ENCODE results near the gene NOS1AP.
"Not testable (repeated sequence)": the region's sequence is repeated elsewhere in the genome, so short reads cannot be mapped to it uniquely, and the experiment has no call there.

Gene NOS1AP

DNA sequence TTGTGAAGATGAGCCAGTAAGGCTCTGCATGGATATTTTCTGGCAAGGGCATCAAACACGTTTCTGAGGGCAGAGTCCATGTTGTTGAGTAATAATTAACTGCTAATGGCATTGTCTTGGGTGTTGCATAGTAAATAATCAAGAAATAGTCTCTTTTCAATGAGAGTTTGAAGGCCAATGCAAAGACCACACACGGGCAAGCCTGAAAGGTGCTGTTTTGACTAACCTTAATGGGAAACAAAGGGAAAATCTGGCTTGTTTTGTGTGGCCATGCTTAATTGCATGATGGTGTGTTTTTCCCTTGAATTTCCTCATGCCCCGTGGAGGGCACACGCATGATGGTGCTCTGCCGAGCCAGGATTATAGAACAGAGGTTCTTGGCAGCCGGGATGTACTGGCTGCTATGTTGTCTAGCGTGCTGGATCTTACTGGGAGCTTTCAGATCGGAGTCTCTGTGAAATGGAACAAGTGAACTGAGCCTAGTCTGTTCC lies 127.6 kb downstream of the NOS1AP start:
- no peak for FAIRE-seq

DNA sequence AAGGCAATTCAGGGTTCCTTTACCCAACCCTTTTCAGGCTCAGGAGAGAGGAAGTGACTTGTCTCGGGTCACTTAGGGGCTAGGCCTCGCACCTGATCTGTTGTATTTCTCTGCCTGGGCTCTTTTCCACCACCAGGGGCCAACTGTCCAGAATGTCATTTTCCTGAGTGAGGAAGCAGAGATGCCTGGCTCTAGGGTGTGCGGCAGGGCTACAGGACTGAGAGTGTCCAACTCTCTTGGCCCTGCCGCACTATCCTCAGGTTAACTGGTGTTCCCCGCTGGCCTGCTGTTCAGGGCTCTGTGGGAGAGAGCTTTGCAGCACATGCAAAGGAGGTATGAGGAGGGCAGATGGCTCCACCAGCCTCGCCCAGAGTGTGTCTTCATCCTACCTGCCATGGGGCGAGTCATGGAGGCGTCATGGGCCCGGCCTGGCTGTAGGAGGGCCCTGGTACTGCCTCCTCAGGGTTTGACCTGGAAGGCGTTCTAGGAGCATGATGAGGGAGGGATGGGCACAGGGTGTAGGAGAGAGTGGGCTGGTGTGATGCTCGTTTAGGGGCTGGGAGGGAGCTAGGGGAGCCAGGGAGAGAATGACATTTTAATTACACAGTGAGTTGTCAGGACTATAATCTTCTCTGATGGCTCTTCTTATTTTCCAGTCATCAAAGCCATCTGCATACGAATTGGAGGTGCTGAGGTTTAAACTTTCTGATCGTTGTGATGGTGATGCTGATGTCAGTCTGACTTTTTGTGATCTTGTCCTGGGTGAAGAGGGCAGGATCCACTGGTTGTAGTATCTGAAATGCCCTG lies 128.3 kb downstream of the NOS1AP start:
- FAIRE-seq: no peak

DNA sequence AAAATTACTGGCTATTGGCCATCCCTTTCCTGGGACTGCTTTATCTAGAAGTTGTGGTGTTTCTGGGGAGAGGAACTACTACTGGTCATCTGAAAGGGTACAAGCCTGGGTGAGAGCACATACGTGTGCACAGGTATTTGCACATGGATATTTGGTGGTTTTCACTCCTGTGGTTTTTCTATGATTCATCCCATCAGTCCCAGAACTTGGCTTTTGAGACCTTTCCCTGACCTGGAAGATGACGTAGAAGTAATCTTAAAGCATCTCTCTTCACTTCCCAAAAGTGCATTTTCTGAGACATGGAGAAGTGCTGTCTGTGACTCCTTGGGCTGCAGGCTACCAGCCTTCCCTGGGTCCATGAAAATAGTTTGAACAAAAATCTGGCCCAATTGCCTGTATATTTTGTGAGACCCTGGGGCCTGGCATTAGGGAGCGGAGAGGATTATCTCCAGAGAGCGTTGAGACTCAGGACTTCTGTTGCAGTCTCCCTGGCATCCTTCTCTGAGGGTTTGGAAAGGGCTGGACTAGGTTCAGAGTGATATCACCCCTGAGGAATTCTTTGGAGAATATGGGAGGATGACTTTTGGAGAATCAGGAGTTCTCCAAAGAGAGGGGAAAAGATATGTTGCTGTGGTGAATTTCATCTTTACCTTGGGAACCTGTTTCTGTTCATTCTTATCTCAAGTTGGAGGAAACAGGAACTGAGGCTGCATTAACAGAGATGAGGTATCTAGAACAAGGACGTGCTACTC lies 130.8 kb downstream of the NOS1AP start:
- FAIRE-seq: no peak

DNA sequence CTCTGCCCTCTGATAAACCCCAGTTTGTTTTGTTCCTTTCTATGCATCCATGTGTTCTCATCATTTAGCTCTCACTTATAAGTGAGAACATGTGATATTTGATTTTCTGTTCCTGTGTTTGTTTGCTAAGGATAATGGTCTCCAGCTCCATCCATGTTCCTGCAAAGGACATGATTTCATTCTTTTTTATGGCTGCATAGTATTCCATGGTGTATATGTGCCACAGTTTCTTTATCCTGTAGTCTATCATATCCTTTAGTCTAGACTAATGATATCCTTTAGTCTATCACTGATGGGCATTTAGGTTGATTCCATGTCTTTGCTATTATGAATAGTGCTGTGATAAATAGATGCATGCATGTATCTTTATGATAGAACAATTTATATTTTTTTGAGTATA lies 131.6 kb downstream of the NOS1AP start:
- FAIRE-seq: not testable (repeated sequence)

DNA sequence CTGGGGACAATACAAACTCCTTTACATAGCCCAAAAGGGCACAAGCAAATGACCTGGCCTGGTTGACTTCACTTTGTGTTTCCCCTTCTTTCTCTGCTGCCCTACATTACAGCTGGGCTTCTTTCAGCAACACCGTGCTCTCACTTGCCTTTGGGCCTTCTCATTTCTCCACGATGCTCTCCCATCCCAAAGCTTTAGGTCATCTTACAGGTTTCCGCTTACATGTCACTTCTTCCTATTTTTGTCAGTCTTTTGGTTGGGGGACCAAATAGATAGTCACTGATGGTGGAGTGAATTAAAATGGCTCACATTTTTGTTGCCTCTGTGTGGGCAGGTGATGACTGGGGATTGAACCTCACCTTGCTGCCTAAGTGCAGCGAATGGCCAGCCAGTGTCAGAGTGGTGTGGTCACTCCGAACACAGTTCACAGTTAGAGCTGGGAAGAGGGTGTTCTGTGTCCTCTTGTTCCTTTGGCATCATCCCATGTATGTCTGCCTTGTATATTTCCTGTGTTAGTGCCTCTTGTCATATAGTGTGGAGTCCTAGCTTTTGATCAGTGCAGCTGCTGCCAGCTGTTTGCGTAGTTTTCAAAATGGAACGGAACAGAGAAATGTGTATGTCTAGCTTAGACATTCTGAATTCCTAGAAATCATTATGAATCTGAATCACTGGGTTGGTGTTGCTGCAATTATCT lies 134.8 kb downstream of the NOS1AP start:
- no peak for FAIRE-seq

DNA sequence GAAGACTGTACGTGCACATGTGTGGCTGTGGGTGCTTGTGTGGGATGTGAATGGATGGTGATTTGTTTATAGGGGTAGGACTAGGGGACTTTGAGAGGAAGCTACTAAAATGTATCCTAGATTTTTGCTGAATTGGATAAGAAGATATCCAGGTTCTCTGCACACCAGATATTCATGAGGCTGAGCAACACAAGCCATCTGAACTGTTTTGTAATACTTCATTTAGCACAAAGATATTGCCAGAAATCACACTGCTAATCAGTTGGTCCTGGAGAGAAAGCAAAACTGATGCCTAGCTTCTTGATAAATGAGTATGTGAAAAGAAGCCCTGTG lies 135.3 kb downstream of the NOS1AP start:
- FAIRE-seq: no peak

DNA sequence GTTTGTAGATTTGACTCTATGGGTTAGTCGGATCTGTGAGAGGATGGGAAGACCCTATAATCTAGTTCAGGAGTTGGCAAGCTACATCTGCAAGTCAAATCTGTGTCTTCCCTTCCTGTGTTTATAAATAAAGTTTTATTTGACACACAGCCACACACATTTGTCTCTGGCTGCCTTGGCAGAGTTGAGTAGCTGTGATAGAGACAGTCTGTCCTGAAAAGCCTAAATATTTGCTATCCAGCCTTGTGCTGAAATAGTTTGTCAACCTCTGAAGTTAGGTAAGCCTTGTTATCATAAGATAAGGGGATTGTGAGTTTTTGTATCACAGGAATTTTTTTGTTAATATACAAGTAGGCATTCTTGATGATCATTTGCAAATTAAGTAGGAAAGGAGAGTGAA lies 136.8 kb downstream of the NOS1AP start:
- FAIRE-seq: no peak

DNA sequence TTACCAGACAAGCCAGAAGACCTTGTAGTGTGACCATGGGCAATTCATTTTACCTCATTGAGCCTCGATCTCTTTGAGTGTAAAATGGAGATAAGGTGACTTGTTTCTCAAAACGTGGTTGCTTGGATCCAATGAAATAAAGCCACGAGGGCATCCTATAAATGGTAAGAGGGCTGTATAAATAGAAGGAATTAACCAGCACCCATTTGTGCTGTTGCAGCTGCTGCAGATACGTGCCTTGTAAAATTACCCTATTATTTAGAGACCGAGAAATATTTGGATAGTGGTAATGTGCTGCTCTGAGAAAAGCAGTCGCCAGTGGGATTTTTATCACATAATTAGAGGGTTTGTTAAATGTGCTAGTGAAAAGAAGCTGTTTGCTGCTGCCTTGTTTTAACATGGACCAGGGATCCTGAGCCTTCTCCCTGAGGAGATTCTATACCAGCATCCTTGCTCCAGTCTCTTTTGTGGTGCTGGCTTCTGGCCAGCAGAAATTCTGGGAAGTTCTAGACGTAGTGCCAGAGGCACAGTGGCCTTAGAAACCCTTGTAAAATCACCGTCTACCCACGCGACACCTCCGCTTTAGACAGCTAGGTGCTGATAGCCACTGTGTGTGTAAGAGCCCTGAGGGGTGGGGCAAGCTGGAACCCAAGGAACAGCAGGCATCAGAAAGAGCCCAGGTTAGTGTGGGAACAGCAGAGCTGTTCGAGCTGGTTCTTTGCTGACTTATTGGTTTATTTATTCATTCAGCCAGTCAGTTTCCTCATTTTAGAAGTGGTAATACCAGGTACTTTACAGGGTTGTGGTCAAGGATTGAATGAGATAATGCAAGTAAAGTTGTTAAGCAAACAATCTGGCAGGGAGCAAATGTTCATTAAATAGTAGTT lies 137.5 kb downstream of the NOS1AP start:
- FAIRE-seq: no peak

DNA sequence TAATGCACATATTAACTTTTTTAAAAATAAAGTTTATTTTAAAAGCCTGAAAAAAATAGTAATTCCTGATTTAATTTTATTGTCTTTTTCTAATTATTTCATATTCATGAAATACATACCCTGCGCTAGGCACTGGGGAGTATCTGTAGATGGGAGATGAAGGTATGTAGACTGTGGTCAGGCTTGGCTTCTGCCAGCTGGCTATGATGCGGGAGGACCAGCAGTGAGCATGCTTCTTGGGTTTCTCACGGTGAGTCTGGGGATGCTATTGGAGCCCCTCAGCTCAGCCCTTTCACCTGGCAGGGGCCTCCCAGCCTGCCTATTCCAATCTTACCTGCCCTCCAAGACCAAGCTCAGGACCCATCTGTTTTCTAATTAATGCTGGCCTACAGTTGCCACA lies 138.4 kb downstream of the NOS1AP start:
- no peak for FAIRE-seq

DNA sequence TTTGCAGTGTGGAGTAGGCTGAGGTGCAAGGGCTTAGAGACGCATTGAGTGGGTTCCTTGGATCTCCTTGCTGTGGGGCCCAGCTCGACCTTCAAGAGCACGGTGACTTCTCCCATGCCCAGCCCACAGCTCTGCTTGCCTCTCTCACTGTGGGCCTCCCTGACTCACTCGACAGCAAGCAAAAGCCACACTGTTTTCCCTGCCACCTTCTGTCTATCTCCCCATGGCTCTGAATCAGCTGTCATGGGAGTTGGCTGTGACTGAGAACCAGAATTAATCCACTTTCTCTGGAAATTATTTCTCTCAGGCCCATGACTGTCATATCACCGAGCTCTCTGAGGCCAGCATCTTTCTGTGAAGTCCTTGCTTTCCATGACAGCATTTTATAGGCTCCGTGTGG lies 140.7 kb downstream of the NOS1AP start:
- FAIRE-seq: no peak

DNA sequence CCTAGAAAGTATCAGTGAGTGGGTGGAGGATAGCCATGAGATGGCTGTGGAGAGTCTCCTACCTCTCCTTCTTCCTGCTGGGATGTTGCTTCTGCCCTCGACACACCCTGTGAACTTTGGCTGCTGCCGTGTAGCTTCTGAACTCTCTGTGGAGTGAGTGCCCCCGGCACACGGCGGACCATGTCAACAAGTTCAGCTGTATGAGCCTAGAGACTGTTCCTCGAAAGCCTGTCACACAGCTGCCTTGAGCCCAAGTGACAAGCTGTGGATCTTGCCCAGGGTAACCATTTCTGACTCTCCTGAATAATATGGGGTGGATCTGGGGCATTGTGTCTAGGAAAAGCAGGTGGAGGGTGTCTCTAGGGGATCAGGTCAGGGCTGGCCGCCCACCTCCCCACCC lies 143.2 kb downstream of the NOS1AP start:
- no peak for FAIRE-seq

DNA sequence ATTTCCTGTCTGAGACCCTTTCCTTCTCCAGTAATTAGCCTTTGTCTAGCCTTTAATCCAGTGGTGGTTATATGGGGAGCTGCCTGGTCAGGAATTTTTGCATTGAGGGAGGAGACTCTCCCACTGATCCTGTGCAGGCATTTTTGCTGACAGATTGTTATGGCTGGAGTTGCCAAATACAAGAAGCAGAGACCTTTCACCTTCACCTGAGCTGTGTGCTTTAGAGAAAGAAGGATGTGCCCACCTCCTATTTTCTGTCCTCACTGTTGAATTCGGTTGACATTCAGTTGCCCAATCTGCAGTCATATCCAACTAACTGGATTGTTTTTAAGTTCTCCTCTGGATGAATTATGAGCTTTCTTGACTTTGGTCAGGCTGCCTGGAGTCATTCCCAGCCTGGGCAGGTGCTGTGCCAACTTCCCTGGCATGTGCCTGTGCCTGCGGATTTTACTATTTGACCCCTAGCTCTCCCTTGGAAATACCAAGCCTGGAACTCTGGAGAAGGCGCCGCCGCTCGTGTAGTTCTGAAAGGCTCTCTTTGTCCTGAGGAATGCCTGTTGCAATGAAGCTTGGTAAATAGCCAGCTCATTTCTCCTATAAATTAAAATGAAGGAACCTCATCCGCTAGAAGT lies 143.9 kb downstream of the NOS1AP start:
- FAIRE-seq: no peak

DNA sequence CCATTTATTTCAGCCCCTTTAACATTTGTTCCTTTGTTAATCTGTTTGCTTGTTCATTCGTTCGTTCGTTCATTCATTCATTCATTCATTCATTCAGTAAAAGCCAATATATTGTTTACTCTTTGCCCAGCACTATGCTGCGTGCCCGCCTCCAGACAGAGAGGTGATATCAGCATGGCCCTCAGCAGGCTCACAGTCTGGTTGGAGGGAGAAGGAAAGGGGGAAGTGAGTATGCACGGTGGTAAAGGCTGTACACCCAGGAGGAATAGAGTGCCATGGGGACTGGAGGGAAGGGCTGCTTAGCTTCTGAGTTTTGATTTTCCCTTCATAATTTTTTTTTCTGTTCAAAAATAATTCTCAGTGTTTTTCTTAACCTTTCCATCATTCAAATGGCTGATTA lies 144.7 kb downstream of the NOS1AP start:
- FAIRE-seq: no peak

DNA sequence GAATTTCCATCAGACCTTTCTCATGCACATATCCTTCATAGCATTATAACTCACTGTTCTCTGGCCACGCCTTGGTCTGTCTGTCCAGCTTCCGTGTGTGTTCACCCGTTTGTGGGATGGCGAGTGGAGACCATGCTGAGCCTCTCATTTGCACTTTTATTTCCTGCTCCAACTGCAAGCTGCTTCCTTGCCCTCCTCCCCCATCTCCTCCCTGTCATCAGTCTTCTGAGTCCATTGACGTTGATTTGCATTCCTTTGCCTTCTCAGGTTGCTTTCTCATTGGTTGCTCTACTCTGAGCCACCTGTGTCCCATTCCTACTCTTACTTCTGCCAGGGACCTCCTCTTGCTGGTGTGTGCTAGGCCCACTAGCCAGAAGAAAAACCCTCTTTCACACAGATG lies 146.4 kb downstream of the NOS1AP start:
- FAIRE-seq: no peak

DNA sequence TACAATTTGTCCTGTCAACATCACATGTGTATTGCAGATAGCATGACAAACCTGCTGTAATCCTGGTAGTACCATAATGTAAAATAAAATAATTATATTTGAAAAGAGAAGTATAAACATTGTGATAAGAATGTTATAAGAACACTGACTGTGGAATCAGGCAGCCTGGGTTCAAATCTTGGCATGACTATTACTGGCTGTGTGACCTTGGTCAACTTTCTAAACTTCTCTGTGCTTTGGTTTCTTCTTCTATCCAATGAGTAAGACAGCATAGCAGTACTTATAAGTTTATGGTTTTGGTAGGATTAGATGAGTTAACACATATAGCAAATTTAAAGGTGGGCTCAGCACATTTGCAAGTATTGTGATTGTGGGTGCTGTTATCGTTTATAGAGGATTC lies 147.1 kb downstream of the NOS1AP start:
- no peak for FAIRE-seq

DNA sequence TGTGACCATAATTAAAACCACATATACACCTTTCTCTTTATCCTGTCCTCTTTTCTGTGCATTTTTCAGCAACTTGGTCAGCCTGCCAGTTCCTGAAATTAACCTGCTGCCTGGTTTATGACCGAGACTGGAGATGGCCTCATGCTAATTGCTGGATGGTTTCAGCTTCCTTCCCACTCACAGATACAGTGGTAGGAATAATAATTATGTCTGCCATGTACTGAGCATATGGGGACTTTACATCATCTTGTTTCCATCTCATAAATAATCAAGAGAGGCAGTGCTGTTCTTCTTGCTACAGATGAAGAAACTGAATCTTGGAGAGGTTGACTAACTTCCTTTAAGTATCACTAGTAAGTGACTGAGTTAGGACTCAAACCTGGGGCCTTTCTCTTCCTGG lies 148.2 kb downstream of the NOS1AP start:
- FAIRE-seq: no peak

DNA sequence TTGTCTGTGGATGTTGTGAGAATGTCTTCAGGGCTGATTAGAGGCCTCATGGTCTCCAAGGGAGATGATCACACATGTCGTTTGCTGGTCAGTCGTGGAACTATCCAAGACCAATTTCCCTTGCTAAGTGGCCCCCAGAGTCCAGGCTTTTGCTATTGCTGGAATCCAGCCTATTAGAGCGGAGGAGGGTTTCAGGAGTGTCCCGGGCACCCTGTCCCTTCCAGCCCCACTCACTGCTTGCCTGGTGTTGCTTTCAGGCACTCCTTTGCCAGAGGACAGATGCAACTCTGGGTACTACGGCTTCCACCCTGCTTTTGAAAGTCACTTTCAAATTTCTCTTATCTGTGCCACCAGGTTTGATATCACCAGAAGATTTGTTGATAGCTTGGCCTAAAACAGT lies 149.1 kb downstream of the NOS1AP start:
- no peak for FAIRE-seq

DNA sequence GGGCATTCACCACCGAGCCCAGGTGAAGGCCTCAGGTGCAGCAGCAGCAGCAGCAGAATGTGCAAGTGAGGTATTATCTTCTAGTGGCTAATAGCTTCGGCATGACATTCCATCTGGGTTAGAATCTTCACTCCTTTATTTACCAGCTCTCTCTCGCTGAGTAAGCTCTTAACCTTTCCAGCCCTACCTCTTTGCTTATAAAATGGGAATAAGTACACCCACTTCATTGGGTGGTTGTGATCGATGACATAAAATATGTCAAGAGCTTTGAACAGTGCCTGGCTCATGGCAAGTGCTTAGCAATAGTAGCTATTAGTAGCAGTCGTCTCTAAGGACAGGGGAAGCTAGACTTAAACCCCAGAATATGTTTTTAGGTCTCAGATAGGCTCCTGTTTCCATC lies 149.5 kb downstream of the NOS1AP start:
- no peak for FAIRE-seq

DNA sequence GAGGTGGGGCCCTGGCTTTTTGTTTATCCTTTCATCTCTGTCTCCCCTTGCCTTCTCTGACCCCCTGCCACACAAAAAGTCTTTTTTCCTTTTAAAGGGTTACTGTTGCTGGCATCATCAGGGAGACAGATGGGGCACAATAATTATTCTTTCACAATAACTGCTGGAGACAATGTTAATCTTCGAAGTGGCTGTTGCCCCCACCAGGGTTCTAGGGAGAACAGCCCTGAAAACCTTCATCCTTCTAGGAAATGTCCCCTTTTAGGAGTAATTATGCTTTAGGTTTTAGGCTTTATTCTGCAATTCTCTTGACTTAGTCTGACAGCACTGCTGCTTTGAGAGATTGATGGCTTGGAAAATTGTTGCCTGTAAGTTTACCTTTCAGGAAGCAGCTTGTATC lies 150.0 kb downstream of the NOS1AP start:
- no peak for FAIRE-seq

DNA sequence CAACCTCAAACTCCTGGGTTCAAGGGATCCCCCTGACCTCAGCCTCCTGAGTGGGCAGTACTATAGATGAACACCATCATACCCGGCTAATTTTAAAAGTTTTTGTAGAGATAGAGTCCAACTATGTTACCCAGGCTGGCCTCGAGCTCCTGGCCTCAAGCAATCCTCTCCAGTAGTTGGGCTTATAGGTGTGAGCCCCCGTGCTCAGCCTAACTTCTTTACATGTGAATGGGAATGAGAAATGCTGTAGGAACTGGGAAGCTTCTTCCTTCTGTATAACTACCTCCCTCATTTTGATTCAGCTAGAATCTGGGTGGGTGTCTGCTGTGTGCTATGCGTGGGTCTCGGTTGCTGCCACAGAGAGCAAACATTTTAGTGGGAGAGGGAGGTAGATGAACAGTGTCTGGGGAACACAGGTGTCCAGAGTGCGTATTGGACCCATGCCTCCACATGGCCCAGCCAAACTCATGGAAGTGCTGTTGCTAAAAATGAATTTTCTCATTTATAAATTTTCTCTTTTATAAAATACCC lies 150.6 kb downstream of the NOS1AP start:
- FAIRE-seq: no peak

DNA sequence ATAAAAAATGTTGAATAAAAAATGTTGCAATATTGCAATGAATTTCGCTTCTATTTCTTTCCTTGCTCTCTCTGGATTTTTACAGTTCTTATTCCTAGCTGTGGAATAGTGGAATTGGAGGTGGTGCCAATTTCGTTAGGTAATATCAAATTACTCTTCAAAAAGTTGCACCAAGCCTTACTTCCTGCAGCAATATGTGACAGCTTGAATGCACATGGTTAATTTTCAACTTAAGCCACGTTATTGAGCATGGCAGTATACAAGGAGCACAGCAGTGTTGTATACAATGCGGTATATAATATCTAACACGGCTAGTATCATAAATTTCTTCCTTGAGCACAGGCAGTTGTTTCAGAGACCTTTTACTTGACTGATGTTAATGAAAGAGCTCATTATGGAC lies 152.5 kb downstream of the NOS1AP start:
- FAIRE-seq: no peak

DNA sequence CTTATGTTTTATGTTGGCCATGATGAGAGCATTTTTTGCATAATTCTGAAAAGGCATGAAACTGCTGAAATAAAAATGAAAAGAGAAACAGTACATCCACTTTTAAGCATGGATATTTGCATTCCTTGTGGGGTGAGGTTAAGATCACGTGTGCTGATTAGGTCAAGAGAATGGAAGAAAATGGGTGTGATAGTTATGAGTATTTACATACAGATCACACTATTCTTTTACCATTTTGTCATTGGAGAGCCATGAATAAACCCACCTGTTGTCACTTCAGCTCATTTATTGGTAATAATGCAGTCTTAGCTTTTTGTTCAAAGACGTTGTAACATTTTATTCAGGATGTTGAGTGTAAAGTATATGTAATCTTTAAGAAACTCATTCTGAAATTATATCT lies 153.2 kb downstream of the NOS1AP start:
- FAIRE-seq: no peak

Measured in colon (tissue), 2 donors.